NCI-H82 (cell line): Measurements from ENCODE around the gene GAL3ST1.
"Not testable (repeated sequence)": the region's sequence is repeated elsewhere in the genome, so short reads cannot be mapped to it uniquely, and the experiment has no call there.

Experiments used
- DNase-seq: peaks from one replicate; lab custom pipeline; 2025; lab: John Stamatoyannopoulos, UW

The GAL3ST1 gene

DNA sequence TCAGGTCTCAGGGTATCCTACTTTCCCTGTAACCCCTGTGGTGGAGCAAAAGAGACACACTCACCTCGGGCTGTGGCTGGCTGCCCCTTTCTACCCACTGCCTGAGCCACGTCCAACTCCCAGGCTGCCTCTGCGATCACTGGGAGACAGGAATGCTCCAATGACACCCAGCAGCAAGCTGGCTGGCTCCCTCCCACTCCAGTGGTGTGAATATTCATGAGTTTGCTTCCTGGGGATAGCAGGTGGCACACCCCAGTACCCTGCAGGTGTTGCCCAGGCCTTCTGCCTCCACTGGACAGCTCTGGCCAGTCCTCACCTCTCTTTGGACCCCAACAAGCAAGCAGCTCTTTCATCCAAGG, 9.7 kb downstream of the GAL3ST1 start:
- no peak for DNase-seq

- DNase-seq, result no peak
These were observed 10.3 kb downstream of the GAL3ST1 start for GRCh38 chr22:30564045-30564760.

GRCh38 chr22:30562366-30562765, 12.1 kb downstream of the GAL3ST1 start:
- DNase-seq, result no peak

DNA sequence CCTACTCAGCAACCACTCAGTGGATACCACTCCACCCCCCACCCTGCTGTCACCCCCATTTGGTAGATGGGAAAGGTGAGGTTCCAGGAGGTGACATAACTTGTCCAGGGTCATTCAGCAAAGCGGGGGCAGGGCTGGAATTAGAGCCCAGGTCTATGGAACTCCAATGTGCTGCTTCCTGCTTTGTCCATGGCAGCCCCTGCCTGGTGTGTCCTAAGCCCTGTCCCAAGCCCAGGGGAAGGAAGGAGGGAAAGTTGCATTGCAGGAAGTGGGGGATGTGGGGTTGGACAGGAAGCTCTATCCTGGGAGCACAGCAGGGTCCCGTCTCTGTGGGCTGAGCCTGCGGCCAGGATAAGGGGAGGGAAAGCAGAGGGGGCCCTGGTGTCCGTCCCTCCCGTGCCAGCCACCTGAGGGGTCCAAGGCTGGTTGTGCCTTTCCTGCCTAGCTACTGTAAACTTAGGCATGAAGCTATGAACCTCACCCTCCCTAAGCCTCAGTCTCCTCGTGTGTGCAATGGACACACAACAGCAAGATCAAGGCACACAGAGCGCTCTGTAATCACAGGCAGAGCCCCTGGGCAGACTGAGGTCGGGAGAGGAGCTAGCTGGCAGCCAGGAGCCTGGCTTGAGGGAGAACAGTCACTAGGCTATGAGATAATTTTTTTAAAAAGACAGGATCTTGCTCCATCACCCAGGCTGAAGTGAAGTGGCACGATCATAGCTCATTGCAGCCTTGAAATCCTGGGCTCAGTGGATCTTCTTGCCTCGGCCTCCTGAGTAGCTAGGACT, 12.9 kb downstream of the GAL3ST1 start:
- no peak for DNase-seq

- DNase-seq, result peak; percentile 39
These were observed 13.7 kb downstream of the GAL3ST1 start for GRCh38 chr22:30560643-30561202.

GRCh38 chr22:30559889-30560288, 14.6 kb downstream of the GAL3ST1 start:
- DNase-seq, result no peak

- no peak for DNase-seq
These were observed 17.2 kb downstream of the GAL3ST1 start for GRCh38 chr22:30557243-30557642.

GRCh38 chr22:30556388-30556787, 18.1 kb downstream of the GAL3ST1 start:
- no peak for DNase-seq

DNA sequence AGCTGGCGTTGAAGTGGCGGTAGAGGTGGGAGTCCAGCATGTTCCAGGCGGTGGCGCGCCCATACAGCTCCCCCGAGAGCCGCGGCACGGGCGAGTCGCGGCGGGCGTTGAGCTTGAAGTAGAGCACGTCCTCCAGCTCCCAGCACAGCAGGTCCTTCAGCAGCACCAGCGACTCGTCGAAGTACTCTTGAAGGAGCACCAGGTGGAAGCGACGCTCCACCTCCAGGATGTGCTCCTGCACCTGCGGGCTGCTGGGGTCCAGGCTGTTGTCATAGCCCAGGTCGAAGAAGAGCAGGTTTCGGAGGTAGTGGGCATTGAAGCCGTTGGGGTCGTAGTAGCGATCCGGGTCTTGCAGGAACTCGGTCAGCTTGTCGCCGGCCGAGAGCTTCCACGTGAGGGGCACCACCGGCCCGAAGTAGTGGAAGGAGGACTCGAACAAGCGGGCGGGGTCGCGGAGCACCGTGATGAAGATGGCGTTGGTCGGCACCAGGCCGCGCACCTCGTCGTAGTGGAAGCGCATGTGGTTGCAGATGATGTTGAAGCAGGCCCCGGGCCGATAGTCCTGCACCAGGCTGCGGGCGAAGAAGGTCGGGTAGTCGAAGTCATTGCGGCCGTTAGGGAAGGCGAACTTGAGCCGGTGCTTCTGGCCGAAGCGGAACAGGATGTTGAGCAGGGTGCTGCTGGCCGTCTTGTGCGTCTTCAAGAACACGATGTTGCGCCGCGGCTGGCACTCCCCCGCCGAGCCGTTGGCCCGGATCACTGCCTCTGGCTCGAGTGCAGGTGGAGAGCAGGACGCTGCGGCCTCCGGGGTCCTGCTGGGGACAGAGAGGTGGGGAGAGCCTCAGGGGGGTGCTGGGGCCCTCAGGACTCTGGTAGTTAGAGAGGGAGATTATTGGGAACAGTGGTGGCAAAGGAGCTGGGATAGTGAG, 18.9 kb downstream of the GAL3ST1 start:
- DNase-seq, result no peak

DNA sequence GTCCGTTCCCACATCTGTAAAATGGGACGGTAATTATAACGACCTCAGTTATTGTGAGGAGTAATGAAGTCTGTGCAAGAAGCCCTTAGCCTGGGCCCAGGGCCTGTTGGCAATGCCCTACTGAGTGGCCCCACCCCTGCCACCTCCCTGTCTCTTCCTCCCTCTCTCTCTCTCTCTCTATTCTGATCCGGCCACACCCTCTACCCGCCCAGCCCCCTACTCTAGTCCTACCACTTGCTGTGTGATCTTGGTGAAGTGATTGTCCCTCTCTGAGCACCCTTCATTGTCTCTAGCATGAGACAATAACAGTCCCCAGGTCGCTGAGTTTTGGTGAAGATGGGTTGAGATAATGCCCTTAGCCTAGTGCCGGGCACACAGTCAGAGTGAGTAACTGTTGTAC, 20.5 kb downstream of the GAL3ST1 start:
- no peak for DNase-seq

DNA sequence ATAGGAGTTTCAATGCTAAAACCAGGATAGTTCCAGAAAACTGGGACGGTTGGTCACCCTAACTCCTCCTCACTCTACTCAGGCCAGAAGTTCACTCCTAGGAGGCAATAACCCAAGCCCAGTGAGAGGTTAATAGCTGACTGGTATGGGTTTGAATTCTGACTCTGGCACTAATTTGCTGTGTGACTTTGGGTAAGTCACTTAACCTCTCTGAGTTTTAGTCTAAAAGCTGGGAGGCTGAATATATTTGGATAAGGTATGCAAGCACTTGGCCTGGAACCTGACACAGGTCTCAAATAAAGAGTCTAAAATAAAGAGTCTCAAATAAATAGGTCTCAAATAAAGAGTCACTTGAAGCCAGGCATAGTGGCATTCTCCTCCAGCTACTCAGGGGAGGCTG, 21.7 kb downstream of the GAL3ST1 start:
- DNase-seq, result no peak

- DNase-seq, result not testable (repeated sequence)
These were observed 22.7 kb downstream of the GAL3ST1 start for GRCh38 chr22:30551813-30552212.

DNA sequence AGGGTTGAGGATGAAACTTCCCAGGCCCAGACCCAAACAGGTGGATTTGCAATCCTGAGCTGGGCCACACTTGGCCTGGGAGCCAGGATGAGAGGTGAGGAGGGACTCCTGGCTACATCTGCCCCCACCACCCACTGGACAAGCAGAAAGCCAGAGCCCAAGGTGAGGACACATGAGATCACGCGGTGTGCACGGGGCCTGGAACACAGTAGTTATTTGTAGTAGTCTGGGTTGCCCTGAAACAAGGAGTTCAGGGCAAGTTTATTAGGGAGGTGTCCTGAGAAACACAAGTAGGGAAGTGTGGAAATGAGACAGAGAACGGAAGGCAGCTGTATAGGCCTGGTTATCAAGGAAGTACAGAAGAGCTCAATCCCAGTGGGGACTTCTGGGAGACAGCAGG, 27.3 kb downstream of the GAL3ST1 start:
- no peak for DNase-seq

- DNase-seq, result no peak
These were observed 27.8 kb downstream of the GAL3ST1 start, which contains the start of gene SEC14L6 for GRCh38 chr22:30546616-30547015. TSS of gene SEC14L6 (minus strand) at chr22:30546741. CDS start at chr22:30546682, 59 bp downstream.

GRCh38 chr22:30542811-30543188, 31.7 kb downstream of the GAL3ST1 start:
- DNase-seq, result no peak

- DNase-seq, result no peak
These were observed 32.3 kb downstream of the GAL3ST1 start for GRCh38 chr22:30541961-30542810.

DNA sequence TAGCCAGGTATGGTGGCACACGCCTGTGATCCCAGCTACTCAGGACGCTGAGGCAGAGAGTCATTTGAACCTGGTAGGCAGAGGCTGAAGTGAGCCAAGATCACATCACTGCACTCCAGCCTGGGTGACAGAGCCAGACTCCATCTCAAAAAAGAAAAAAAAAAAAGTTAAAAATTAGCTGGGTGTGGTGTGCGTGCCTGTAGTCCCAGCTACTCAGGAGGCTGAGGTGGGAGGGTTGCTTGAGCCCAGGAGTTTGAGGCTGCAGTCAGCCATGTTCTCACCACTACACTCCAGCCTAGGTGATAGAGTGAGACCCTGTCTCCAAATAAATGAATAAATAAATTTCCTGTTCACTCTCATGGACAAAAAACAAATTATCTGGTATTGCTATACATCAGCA, 33.0 kb downstream of the GAL3ST1 start:
- DNase-seq, result not testable (repeated sequence)

- no peak for DNase-seq
These were observed 35.1 kb downstream of the GAL3ST1 start for GRCh38 chr22:30539368-30539767.

- no peak for DNase-seq
These were observed 36.2 kb downstream of the GAL3ST1 start for GRCh38 chr22:30538280-30538679.

DNA sequence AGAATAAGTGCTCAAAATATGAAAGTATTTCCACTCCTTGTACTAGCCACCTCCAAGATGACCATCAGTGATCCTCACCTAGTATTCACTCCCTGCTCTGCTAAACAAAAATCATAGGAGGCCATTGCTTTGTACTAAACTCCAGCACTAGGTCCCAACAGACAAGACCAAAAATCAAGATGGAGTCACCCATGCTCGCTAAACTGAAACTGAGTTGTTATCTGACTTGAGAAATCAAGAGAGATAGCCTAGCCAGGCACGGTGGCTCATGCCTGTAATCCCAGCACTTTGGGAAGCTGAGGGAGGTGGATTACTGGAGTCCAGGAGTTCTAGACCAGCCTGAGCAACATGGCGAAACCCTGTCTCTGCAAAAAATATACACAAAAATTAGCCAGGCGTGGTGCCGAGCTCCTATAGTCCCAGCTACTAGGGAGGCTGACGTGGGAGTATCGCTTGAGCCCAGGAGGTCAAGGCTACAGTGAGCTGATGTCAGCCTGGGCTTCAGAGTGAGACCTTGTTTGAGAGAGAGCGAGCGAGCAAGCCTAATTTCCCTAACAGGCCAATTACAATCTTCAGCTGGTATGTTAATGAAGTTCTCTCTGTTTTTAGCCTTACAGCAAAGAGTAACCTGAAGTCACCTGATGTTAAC, 37.3 kb downstream of the GAL3ST1 start:
- no peak for DNase-seq

DNA sequence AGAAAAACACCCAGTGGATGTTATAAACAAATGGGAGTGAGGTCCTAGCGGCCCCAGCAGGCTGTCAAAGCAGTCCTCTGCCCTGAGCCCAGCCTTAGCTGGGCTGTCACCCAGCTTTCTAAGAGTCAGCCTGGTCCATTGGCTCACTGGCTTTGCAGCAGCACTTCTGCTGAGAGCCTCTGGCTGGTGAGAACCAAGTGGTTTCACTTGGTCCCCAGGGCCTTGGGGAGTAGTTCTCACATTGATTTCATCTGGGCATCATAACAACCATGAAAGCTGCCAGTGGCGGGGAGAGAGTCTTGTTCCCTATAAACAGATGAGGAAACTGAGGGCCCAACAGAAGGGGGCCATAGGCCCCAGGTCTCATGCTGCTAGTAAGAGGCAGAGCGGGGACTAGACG, 39.3 kb downstream of the GAL3ST1 start:
- no peak for DNase-seq
